ENCODE data around the gene TMEM239.

The TMEM239 gene

GRCh38 chr20:2849529-2849928, 33.4 kb downstream of the TMEM239 start:
- no peak for DNase-seq (ENCODE audit: low read depth)

- no peak for DNase-seq (ENCODE audit: low read depth)
Measured at GRCh38 chr20:2851086-2851485, 34.9 kb downstream of the TMEM239 start.

DNA sequence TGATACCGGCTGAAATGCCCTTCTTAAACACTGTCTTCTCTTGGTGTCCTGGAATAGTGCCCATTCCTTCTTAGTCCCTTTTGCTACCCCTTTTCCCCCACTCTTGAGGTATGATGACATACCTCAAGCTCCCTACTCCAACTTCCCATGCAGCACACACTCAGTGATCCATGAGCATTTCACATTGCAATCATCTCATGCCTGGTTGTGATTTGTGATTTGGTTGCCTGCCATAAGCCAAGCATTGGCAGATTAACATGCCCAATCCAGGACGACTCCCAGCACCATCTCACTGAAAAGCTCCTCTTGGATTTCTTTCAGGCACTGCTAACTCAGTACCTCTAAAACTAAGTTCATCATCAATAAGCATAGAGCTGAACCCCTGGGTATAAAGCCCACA, 42.4 kb downstream of the TMEM239 start:
- no peak for DNase-seq (ENCODE audit: low read depth)

DNA sequence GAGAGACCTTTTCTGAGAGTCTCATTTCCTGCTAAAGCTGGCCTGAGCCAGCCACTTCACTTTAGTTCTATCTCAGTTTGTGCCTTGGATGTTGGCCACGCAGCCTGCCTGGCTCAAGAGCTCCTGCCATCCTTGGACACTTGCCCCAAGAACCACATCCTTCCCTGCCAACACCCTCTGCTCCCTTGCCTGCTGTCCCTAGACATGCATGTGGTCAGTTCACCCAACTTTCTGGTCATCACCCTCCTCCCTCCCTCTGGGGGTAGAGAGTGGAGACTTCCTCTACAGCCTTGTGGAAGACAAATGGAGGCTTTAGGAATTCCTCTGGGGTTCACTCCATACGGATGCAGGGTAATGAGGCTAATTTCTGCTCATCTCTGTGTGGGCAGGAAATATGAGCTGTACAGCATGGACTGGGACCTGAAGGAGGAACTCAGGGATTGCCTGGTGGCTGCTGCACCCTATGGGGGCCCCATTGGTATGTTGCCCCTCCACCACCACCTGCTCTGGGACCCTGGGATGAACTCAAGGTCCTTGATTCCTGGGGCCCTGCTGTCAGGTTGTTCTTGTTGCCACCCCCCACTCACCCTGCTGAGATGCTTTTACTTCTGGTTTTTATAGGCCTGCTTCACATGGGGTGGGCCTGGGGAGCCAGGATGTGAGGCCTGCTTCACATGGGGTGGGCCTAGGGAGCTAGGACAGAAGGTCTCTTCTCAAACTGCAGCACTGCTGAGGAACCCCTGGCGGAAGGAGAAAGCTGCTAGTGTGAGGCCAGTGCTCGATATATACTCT, 43.4 kb downstream of the TMEM239 start:
- DNase-seq (ENCODE audit: low read depth), result no peak

DNA sequence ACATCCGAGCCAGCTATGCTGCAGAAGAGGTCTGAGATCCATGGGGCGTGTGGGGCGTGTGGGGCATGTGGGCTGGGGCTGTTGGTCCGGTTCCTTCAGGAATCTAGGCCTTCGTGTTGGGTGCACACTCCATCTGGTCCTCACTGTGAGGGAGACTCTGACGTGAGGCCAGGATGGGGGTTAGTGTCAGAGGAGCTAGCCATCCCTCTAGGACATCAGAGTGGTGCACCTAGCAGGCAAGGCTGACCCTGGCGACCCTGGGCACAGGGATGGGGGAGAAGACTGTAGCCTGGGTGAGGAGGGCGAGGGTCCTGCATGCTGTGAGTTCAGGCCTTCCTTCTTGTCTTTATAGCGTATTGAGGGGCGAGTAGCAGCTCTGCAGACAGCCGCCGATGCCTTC, 48.5 kb downstream of the TMEM239 start:
- no peak for DNase-seq (ENCODE audit: low read depth)

GRCh38 chr20:2865101-2865500, 48.9 kb downstream of the TMEM239 start:
- DNase-seq (ENCODE audit: low read depth), result no peak

DNA sequence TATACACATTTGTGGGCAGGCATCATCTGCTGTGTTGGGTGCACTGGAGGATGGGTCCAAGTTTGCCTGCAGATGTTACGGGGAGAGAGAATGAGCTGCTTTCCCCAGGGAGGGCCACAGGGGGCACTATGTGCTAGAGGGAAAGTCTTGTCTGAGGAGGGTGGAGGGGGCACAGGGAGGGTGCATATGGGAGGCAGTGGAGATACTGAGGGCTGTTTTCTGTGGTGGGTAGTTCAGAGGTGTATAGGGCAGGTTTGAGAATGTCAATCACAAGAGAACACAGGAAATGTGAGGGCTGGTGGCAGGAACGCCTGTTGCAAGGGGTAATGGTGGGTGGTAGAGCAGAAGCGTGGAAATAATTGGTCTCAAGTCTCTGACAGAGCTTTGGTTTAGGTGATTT, 49.5 kb downstream of the TMEM239 start:
- DNase-seq (ENCODE audit: low read depth), result no peak

- no peak for DNase-seq (ENCODE audit: low read depth)
Measured at GRCh38 chr20:2866236-2866635, 50.1 kb downstream of the TMEM239 start.

DNA sequence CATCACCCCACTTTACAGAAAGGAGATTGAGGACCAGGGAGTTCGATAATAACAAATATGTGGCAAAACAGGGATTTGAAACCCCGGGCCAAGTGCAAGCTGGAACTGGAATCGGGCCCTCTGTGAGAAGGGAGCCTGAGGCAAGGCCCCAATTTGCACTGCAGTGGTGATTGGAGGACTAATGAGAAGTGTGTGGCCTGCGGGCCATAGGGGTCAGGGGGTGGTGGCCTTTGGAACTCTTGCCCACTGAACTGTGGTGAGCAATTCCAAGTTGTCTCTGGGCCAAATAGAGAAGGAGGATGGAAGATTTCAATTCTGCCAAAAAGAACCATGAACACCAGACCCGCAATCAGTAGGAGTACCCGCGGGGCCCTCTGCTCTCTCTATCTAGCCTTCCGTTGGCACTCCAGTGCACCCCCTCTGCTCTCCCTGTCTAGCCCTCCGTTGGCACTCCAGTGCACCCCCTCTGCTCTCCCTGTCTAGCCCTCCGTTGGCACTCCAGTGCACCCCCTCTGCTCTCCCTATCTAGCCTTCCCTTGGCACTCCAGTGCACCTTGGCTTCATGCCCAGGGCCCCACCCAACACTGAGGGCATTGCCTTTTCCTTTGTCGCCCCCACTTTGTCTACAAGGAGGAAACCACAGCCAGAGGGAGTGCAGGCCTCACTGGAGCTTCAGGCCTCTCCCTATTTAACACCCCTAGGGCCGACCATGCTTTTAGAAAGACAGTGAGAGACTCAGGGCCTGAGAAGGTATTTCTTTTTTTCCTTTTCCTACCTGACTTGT, 51.1 kb downstream of the TMEM239 start:
- no peak for DNase-seq (ENCODE audit: low read depth)
